GM19463 (cell line): ENCODE results near the gene M6PR.
"Not testable (repeated sequence)": the region's sequence is repeated elsewhere in the genome, so short reads cannot be mapped to it uniquely, and the experiment has no call there.

Experiments used
- ATAC-seq: cut with Tn5 transposase; IDR thresholded peaks from one replicate; pipeline ENCODE4 v1.9.1; 2021; ENCODE audit warnings: mild to moderate bottlenecking, moderate library complexity; ENCODE audit not compliant: unreplicated experiment

The M6PR gene

DNA sequence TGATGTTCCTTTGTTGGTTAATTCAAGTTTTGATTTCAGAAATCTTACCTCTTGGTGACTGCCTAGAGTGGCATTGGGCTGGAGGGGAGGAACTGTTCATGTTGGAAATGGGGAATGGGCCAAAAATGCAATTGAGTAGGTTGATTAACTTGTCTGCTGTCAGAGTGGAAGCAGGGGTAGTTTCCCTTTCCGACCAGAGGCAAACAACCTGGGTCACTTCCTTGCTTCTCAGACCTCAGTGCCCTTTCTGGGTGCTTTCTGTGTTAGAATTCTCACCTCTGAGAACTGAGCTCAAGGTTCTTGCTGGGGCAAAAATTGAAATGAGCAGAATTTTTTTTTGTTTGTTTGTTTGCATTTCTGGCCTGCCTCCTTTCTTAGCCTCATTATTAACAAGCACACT is 2.3 kb upstream of the M6PR start:
- no peak for ATAC-seq

DNA sequence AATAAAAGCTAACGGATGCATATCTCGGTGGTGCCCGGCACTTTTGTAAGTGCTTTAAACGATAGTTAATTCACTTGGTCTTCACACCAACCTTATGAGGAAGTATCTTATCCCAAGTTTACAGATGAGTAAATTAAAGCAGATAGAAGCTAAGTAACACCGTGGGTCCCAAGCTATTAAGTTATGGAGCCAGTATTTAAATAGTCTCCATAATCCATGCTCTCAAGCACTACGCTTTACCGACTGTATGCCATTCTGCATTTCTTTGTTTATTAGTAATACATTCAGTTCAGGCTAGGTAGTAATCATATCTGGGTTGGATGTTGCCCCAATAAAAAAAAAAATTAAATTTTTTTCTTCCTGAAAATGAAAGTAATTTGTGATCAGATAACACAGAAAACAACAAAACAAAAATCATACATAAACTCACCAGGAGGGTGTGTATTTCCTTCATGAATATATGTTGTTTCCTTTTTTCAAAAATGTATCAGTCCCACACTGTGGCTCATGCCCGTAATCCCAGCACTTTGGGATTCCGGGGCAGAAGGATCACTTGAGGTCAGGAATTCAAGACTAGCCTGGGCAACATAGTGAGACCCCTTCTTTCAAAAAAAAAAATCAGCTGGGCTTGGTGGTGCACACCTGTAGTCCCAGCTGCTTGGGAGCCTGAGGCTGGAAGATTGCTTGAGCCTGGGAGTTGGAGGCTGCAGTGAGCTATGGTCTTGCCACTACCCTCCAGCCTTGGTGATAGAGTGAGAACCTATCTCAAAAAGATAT is 1.4 kb upstream of the M6PR start:
- no peak for ATAC-seq

DNA sequence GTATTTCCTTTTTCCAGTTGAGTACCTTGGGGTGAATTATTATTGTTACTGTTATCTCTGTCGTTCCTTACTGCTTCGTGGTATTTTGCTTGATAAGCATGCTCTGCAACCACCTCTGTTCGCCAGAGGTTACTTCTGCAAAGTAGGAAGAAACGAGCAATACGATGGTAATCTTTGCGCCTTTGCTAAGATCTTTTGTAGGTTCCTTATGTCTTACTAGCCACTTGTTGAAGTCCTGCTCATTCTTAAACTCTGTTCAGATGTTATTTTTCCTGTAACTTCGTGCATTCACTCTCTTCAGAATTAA is 729 bp upstream of the M6PR start:
- peak; percentile 1 for ATAC-seq

DNA sequence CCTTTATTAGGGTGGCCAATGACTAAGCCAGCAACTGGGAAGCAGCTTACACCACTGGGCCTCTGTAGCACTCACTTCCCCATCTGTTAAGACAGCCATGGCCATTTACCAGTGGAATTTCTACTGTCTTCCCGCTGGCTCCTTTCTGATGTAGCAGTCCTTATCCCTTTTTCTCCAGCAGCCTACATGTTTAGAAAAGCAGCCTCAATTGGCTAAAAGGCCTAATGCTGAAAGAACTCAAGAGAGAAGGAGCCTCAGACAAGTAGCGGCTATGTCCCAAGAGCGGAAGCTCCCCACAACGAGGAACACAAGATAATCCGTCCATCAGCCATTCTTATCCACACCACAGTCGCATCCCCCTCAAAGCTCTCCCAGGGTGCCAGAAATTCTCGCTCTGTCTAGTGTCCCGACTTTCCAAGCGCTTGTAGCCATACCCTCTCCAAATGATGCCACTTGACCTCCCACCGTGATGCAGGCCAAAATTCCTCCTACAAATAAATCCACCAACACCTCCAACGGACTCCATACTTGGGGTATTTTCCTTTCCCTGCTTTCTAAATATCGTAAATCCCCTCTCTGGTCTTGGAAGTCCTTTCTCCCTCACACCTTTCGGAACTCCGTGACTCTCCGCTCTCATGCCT is 624 bp downstream of the M6PR start:
- ATAC-seq: no peak

DNA sequence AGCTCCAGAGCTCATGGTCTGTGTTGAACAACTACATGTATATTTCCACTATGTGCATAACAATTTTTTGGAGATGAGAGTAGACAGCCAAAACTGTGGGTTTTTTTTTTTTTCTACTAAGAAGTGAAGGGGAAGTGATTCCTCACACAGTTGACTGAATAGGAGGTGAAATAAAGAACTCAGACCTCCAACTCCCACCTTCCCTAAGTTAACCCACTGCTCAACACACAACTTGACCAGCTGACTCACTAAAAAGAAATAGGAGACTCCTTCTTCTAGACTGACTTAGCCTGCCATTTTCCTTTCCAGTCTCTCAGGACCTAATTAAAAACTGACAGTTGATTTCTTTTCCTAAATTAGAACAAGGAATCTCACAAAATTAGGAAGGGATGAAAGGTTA is 1.7 kb downstream of the M6PR start:
- ATAC-seq: no peak

DNA sequence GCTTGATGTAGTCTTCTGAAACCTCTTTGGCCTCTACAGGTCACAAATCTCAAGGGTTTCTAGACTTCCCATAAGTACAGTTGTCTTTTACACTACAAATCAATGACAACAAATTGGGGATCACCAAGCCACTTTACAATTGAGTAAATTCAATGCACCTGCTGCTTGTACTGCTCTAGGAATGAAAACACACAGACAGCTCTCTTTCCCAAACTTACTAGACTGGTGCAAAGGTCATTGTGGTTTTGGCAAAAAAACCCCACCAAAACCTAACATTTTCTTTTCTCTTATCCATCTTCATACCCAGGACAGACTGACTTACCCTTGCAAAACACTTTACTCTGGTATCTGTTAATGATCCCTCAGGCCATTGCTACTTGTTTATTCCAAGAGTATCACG is 2.7 kb downstream of the M6PR start:
- no peak for ATAC-seq

DNA sequence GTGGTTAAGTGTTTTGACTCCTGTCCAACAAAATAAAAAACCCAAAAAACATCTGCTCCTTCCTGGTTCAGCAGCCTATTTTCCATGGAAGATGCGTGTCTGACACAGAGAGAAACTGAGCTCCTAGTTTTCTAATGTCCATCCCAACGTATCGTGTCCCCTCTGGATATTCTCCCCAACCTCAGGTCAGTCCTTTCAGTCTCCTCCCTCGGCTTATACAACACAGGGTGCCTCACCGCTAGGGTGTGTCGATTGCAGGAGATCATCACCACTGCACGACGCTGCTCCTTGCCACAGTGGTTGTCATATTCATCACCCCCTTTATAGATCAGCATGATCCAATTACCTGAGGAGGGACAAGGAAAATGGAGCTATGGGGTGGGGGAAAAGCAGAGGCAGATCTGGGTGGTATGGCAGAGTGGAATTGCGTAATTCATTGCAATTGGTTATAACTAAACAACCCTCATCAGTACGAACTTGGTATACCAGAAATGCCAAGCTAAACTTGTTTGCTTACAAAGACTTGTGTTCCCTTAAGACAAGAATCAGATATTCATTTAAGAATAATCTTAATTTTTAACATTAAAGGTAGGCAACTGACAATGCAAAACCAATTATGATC is 5.8 kb downstream of the M6PR start:
- no peak for ATAC-seq

DNA sequence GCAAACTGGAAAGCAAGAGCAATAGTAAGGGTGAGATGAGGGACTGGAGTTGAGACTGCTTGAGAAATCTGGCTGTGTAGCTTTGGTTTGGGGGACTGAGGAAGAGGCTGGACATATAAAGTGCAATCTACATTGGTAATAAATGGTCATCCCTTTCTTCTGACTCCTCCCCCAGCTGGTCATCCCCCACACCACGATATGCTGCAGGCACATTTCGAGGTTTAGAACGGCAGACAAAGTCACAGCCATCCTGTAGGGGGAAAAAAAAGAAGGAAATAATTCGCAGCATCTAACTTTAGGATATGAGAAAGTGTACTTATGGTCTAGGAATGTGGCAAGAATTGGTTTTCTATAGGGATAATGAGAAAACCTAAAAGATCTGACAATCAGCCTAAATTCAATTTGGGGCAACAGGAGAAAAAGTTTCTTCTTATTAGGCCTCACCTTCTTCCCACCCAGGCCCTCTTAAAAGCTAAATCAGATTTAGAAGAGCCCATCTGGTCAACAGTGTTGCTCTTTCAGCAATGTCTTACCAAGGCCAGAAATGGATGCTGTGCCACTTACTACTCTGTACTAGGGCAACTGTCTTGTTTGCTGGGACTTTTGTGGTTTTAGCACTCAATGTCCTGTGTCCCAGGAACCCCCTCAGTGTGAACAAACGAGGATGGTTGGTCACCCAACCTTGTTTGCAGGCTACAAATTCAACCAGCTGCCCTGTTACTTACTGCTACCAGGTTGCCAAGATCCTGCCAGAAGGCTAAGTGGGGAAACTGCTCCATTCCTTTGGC is 7.6 kb downstream of the M6PR start:
- ATAC-seq: no peak

DNA sequence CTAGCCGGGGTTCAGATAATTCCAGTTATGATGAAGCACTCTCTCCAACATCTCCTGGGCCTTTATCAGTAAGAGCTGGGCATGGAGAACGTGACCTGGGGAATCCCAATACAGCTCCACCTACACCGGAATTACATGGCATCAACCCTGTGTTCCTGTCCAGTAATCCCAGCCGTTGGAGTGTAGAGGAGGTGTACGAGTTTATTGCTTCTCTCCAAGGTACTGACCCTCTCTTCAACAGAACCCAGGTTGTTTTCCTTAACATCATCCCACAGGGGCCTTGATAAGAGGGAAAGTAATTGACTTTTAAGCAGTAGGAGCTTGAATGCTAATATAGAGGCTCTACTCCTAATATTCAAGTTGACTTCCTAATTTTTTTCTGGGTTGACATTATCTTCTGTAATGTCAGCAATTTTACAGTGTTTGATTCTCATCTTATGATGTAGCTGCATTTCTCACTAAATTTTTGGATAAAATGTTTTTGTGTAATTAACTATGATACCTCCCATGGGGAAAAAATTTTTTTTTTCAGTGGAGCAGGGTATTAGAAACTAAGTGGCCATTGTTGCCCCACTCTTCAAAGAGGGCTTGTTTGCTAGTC is 11.5 kb downstream of the M6PR start:
- not testable (repeated sequence) for ATAC-seq

DNA sequence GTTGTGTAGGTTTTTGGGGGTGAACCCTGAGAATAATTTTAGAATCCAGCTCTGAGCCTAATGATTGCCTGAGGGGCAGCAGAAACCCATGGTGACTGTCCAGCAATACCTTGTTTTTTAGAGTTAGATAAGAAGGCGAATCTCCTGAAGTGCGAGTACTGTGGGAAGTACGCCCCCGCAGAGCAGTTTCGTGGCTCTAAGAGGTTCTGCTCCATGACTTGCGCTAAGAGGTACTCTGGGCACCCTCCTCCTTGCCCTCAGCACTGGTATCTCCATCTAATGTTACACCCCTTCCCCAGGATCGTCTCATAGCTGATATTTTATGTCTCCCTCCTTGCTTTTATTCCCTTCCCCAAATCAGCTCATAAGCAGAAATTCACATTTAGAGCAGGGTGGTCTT is 12.7 kb downstream of the M6PR start:
- ATAC-seq: no peak

DNA sequence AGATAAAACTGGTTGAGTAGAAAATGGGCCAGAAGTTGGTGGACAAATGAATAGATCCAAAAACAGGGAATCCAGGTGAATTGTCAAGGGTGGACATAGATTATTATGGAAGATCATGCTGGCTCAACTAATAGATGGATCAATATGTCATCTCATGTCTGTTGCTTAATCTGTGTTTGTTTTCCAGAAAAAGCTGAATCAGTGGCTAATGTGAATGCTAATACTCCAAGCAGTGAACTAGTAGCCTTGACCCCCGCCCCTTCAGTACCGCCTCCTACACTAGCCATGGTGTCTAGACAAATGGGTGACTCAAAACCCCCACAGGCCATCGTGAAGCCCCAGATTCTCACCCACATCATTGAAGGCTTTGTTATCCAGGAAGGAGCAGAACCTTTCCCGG is 15.4 kb downstream of the M6PR start:
- ATAC-seq: not testable (repeated sequence)

DNA sequence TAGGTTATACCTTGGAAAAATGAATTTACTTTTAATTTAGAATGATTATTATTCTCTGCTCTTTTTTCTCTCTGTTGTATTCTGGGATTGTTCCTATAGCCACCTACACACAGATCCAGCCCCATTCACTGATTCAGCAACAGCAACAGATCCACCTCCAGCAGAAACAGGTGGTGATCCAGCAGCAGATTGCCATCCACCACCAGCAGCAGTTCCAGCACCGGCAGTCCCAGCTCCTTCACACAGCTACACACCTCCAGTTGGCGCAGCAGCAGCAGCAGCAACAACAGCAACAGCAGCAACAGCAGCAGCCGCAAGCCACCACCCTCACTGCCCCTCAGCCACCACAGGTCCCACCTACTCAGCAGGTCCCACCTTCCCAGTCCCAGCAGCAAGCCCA is 17.0 kb downstream of the M6PR start:
- ATAC-seq: not testable (repeated sequence)

DNA sequence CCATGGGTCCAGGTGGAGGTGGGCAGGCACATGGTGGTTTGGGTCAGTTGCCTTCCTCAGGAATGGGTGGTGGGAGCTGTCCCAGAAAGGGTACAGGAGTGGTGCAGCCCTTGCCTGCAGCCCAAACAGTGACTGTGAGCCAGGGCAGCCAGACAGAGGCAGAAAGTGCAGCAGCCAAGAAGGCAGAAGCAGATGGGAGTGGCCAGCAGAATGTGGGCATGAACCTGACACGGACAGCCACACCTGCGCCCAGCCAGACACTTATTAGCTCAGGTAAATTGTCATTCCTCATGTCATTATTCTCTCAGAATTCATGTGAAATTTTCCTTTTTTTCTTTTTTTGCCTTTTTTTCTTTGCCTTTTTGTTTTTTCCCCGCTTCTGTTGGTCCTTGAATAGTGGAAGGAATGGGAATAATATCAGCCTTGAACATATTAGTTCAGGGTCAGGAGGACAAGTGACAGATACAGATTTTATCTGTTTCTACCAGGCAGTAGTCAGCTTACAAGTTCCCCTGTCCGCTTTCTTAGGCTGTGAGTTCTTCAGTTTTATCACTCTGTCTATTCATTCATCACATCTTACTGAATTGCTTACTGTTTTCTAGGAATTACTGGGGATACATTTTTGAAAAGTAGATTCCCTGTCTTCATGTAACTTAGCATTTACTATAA is 18.7 kb downstream of the M6PR start:
- ATAC-seq: not testable (repeated sequence)

DNA sequence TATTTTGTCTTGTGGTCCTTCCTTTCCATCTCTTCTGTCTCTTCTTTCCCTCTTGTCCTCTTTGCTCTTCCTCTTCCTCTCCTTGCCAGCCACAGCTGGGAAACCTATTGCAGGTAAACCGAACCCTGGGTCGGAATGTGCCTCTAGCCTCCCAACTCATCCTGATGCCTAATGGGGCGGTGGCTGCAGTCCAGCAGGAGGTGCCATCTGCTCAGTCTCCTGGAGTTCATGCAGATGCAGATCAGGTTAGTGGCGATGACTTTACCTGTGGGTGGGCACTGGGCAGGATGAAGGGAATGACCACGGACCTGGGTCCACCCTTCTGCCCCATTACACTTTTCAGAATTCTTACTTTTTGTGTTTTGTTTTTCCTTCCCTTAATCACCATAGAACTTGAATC is 26.9 kb downstream of the M6PR start:
- ATAC-seq: no peak

DNA sequence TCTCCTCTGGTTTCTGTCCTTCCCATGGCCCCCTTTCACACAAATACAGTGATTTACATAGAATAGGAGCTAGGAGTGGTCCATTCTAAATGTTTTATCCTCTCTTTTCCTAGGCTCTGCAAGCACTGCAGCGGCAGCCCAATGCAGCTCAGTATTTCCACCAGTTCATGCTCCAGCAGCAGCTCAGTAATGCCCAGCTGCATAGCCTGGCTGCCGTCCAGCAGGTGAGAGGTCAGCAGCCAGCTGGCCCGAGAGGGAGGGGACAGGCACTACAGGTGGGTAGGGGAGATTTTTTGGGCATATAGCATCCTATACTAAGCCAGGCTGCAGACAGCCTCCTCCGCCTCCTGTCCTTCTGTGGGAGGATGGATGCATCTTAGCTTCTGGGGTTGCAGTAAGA is 29.8 kb downstream of the M6PR start:
- ATAC-seq: not testable (repeated sequence)

DNA sequence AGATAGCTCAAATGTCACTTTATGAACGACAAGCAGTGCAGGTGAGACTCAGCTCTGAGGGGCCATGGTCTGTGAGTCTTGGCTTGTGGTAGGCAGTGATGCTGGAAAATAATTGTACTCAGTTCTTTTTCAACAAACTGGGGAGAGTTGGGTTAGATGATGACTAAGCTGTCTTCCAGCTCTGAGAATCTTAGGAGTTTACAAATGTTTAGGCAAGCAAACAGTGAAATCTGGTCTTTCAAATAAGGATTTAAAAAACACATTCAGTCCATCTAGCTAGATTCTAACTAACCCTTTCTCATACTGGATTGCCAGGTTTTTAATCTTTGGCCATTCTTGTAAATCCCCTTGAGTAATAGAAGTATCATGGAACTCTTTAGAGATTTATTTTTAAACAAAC is 31.7 kb downstream of the M6PR start:
- no peak for ATAC-seq

DNA sequence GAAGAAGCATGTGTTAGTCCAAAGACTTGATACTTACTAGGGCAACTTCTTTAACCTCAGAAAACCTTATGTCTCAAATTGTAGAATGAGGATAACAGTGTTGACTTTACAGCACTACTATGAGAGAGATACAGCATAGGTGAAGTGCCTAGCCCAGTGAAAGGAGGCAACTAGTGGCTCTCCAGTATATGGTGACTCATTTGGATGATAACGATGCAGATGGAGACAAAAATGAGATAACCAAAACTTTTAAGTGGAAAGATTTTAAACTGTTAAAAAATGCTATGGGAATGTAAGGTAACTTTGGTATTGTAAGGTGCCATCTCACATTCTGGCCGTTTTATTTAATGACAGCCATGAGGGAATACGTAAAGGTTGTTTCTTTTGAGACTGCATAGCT is 32.4 kb downstream of the M6PR start:
- ATAC-seq: no peak

DNA sequence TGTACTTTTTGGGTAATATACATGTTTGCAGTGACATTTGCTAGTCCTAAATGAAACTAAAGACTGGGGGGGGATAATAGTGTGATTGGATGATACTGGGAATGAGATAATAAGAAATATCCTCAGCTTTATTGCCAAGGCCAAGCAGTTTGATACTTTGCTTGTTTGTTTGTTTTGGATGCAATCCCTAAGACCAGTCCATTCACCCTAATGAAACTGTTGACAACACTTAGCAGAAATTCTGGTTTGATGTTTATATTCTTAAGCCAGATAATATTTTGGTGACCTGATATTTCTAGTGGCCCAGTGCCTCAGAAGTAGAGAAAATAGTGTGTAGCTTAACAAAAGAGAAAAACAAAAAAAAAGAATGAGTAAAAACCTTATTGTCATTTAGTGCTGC is 33.3 kb downstream of the M6PR start:
- no peak for ATAC-seq

DNA sequence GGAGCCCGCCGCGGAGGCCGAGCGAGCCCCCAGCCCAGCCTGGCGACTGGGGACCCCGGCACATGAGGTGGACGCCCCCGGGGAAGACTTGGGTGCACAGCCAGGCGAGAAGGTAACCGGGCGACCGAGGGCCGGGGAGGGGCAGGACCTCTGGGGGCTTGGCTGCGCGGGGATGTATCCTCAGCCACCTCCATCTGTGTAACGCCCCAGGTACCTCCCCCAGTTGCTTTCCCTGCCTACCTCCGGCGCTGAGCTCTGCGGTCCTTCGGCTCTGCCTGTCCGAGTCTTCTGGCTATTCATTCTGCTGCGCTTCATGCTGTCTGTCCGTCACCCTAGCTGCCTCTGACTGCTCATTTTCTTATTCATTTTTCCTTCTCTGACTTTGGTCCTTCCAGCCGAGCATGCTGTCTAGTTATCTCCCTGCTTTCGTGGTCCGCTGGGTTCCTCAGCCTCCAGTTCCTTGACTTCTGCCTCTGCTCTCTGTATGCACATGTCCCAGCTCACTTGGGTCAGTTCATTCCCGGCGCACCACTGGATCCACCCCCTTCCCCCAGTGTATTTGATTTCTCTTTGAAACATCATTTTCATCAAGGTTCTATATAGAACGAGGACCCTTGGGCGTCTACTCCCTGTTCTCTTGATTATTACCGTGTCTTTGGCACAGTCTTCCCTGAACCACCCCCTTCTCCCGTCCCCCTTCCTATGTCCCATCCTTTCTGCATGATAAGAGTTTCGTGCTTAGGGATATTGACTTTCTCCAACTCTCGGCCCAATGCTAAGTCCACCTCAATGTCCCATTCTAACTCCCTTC is 34.5 kb downstream of the M6PR start:
- peak; percentile 84 for ATAC-seq
